Thyroid gland (tissue), 4 donors: ENCODE measurements around the gene PRR23A.

ENCODE experiments used
- CTCF ChIP-seq, 6 experiments: fragments of 200-600 bp in 3 of 6; fragments of 450-650 bp in 3 of 6; sonication (generic) in 3 of 6; IDR thresholded peaks; one replicate each; pipeline ENCODE4 v1.5.1; 2016 to 2019; ENCODE audit warnings: antibody characterized with exemption in 6 of 6, mild to moderate bottlenecking in 2 of 6, inconsistent platforms in 1 of 6, moderate library complexity in 1 of 6
- POLR2A ChIP-seq, 2 donors: fragments of 450-650 bp; IDR thresholded peaks; one replicate each; pipeline ENCODE4 v1.6.1; 2017; ENCODE audit warnings: antibody characterized with exemption in 2 of 2, mild to moderate bottlenecking in 2 of 2, moderate library complexity in 1 of 2

- TF ChIP-seq POLR2A (IDR thresholded peaks at IDR 0.05) (no peak), CTCF (IDR thresholded peaks at IDR 0.05) (no peak)
Measured at GRCh38 chr3:138962854-138963560, 43.1 kb downstream of the PRR23A start.
